Stimulated activated CD8-positive, alpha-beta memory T cell treated with anti-CD3 and anti-CD28 coated beads, Interleukin-15, amount 100 ng/mL, for 1 hour (primary cell): ENCODE measurements around the gene DHDDS.
A peak's percentile ranks its signal among the peaks of the same experiment; 100 is the strongest.

Experiments
- DNase-seq: peaks from one replicate; pipeline ENCODE4 v3.0.0-alpha.2; 2020; ENCODE audit warnings: low read depth

Gene DHDDS

DNA sequence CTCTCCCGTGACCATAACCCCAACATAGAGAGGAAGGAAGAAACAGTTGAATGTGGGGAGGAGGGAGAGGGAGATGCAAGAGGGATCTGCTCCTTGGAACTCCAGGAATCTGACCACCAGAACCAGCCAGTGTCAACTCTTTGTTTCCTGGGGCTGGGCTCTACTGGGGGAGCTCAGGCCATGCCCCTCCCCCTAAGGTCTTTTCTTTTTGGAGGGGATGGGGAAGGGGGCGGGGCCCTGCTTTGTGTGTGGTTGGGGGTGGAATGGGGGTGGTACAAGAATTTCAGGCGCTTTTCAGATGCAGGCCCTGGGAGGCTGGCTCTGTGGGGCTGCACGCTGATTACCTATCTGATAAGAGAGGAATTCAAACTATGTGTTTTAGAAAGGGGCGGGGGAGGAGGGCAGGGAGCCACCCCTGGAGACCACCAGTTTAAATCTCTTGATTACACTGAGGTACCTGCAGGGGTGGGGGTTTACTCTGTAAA is 13.2 kb upstream of the DHDDS start:
- DNase-seq = no peak

- DNase-seq = no peak
Measured at GRCh38 chr1:26419494-26419893, 12.6 kb upstream of the DHDDS start.

- DNase-seq = no peak
Measured at GRCh38 chr1:26429721-26430120, 2.4 kb upstream of the DHDDS start.

DNA sequence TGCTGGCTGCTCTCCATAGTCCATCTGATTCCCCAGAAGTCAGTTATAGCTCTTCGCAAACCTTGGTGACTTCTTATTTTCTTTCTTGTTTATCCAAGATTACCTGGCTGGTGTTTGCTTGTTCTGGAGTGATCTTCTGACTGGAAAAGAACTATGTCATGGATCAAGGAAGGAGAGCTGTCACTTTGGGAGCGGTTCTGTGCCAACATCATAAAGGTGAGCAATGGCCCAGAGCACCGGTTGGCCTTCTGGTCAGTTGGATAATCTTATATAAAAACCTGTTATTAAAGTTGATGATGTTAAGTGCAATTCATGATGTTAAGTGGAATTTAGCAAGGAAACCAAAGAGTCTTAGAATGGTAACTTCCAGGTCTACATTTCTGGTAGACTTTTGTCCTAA is 672 bp downstream of the DHDDS start:
- DNase-seq = no peak

DNA sequence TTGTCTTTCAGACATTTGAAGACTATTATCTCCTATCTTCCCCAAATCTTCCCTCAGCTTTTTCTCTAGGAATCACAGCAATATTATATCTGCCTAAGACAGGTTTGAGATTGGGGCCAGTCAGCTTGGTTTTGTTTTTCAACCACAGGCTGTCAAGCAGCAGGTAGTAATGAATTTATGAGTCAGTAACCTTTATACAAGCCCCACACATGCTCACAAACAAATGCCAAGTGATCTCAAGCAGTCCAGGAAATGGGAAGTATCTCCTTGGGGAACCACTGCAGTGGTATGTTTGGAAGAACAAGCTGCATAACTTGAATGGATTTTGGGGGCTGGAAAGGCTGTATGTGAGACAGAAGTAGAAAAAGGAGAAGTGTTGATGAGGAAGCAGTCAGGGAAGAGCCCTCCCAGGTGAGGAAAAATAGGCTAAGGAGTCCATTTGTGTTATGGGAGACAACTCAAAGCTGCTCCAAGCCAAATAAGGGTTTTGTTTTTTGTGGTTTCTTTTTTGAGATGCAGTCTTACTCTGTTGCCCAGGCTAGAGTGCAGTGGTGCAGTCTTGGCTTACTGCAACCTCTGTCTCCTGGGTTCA is 2.1 kb downstream of the DHDDS start:
- DNase-seq = no peak

DNA sequence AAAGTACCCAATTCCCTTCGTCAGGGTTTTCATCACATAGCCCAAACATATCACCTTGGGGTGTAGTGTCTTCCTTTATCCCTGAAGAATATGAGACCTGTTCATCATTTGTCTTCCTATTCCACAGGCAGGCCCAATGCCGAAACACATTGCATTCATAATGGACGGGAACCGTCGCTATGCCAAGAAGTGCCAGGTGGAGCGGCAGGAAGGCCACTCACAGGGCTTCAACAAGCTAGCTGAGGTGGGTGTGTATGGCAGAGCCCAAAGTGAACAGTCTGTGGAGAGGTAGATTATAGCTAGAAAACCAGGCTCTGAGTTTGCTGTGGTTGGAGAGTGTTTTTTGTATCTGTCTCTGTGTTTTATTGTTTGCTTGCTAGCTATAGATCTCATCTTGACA is 5.9 kb downstream of the DHDDS start:
- DNase-seq = no peak

- DNase-seq = no peak
Measured at GRCh38 chr1:26440259-26440658, 8.1 kb downstream of the DHDDS start.

- DNase-seq = no peak
Measured at GRCh38 chr1:26449868-26450267, 17.7 kb downstream of the DHDDS start.

DNA sequence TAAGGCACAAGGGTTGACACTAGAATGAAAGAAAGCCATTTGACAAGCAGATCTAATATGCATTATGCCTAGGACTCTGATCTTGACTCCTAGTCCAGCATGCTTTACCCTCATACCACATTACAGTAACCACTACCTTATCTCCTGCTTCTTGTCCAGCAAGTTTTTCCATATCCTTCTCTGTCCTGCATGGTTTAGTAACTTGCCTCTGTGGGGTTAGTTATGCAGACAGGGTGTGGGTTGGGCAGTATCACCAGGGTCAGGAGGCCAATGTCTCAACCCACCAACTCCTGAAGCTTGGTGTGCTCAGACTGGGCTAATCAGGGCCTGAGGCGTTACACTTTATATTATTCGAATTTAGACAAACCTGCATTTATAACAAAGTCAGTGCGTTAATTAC is 18.8 kb downstream of the DHDDS start:
- DNase-seq = no peak

DNA sequence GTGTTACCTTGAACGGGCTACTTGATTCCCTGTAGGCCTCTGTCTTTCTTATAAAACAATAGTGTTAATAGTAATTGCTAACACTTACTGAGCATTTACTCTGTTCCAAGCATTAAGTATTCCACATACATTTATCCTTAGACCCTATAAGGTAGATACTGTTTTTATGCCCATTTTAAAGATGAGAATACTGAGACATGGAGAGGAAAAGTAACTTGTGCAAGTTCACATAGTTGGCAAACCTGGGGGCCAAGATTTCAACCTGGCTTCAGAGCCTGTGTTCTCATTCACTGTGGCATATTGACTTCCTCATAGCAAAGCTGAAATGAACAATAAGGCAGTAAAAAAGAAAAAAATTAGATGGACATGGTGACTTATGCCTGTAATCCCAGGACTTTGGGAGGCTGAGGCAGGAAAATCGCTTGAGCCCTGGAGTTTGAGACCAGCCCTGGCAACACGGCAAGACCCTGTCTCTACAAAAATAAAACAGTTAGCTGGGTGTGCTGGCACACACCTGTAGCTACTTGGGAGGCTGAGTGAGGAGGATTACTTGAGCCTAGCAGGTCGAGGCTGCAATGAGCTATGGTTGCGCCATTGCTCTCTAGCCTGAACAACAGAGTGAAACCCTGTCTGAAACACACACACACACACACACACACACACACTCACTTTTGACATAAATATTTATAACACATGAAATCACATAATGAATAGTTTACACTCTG is 20.5 kb downstream of the DHDDS start:
- DNase-seq = no peak

- DNase-seq = no peak
Measured at GRCh38 chr1:26459148-26459547, 27.0 kb downstream of the DHDDS start.

DNA sequence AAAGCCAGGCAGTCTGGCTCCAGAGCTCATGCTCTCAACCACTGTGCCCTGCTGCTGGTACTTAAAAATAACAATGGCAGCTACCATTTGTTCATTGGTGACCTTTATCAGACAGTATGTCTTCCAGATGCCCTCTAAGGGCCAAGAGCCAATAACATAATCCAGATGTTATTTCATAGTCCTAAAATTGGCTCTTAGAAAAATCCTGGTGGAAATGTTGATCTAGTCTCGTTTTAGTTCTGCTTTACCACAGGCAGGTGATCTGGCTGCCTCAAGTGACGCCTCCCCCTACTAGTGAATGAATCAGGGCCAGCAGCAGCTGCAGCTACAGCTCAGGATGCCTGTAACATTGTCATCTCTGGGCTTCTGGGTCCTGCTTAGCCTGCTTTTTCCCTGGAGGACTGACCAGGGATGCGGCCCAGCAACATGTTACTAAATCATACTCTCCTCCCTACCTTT is 27.5 kb downstream of the DHDDS start:
- DNase-seq = no peak

GRCh38 chr1:26468911-26469310 is 36.8 kb downstream of the DHDDS start:
- no peak for DNase-seq

GRCh38 chr1:26469558-26469957 is 37.4 kb downstream of the DHDDS start:
- no peak for DNase-seq

DNA sequence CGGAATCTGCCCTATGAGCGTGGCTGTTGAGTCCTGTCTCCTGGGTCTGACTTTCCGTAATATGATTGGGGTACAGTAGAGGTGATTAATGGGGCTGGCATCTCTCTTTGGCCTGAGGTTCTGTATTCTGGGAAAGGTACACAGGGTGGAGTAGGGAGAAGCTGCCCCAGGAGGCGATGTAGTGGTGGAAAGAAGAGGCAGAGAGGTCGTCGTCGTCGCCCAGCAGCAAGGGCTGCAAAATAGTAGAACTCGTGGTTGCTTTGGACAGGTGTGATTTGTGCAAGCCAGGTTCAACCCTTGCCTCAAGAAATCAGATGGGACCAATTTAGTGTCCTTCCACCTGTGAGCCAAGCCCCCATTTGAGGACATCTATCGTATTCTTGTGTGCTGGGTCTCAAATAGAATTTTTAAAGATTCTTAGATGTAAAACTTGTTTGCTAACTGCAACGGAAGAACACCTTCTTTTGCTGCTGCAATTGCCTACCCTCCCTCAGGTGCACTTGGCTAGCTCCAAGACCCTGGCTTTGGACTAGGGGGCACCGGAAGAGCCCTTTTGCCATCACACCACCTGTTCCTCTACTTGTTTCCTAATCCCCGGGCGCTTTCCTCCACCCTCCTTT is 38.9 kb downstream of the DHDDS start:
- no peak for DNase-seq

- no peak for DNase-seq
Measured at GRCh38 chr1:26471498-26472319, 39.6 kb downstream of the DHDDS start.

- DNase-seq = peak; percentile 82
Measured at GRCh38 chr1:26472320-26472900, 40.3 kb downstream of the DHDDS start, which contains the start of gene HMGN2. TSS of gene HMGN2 (plus strand) at chr1:26472440. CDS start at chr1:26472613, 173 bp downstream.

DNA sequence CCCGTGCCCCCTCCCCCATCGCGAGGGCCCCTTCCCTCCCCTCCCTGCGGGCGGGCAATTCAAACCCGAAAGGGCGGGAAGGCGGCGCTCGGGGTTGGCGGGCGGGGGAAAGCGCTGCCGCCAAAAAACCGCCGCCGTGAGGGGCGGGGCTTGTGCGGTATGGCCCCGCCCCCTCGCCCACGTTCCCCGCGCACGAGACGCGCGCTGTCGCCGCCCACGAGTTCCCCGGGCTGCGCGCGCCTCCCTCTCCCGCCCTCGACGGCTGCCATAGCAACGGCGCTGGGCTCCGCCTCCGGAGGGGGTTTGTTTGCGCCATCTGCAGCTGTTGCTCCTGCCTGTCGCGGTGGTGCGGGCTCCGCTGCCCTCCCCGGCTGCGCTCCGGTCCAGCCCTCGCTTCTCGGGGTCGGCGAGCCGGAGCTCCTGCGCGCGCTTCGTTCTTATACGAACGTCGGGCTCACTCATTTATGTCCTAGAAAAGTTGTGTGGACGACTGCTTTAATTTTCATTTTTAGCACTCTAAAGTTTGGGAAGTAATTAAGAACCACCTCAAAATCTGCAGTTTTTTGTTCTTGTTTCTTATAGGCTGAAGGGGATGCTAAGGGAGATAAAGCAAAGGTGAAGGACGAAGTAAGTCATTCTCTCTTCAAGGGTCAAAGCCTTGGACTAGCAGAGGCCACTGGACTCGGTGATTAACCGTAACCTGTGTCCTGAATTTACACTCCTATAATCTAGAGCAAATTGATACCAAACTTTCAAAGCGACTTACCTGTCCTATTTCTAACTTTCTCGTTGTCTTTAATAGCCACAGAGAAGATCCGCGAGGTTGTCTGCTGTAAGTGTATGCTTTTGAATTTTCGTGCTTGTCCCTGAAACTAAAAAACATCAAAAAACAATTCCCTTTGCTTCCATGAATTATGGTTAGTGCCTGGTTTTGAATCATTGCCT is 41.1 kb downstream of the DHDDS start:
- peak; percentile 93 for DNase-seq

DNA sequence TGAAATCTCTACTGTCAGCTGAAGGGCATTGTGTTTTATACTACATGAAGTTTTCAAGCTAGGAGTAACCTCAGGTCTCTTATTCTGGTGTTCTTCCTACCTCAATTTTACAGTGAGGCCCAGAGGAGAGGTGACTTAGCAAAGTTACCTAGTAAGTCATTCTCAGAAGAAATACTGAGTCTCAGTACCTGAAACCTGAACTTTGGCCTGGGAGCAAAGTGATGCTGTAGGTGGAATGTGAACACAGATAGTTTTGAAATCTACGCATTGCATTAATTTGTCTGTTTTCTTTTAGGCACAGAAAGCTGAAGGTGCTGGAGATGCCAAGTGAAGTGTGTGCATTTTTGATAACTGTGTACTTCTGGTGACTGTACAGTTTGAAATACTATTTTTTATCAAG is 42.7 kb downstream of the DHDDS start:
- DNase-seq = no peak

GRCh38 chr1:26475989-26476388 is 43.9 kb downstream of the DHDDS start:
- no peak for DNase-seq

GRCh38 chr1:26476958-26477357 is 44.8 kb downstream of the DHDDS start:
- no peak for DNase-seq
